Vagina (tissue), 2 donors: ENCODE results near the gene KLHDC8A.

Source experiments
- POLR2AphosphoS5 ChIP-seq, 2 donors: sonication (generic); formaldehyde crosslinking; IDR thresholded peaks; one replicate each; pipeline ENCODE4 v1.9.0; 2017; ENCODE audit warnings: antibody characterized with exemption in 2 of 2, mild to moderate bottlenecking in 2 of 2, low read depth in 1 of 2; ENCODE audit not compliant: insufficient read depth in 1 of 2
- TF ChIP-seq, protein P1 (sequence below), 3 experiments: fragments of 450-650 bp in 2 of 3; fragments of 200-600 bp in 1 of 3; sonication (generic) in 1 of 3; IDR thresholded peaks; one replicate each; pipeline ENCODE4 v1.5.1; 2017 to 2019; ENCODE audit warnings: antibody characterized with exemption in 3 of 3, mild to moderate bottlenecking in 2 of 3, moderate library complexity in 2 of 3

DNA sequence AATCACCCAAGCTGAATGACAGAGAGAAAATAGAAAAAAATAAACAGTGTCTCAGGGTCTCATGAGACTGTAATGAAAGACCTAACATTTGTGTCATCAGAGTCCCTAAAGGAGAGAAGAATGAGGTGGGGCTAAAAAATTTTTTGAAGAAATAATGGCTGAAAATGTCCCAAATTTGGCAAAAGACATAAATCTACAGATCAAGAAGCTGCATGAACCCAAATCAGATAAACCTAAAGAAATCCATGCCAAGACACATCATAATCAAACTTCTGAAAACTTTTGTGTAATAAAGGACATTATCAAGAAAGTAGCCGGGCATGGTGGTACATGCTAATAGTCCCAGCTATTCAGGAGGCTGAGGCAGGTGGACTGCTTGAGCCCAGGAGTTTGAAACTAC is 35.9 kb upstream of the KLHDC8A start:
- TF ChIP-seq POLR2AphosphoS5 (IDR thresholded peaks at IDR 0.05; ENCODE audit: insufficient read depth in 1 of 2, low read depth in 1 of 2), result no peak
- TF ChIP-seq, protein P1, sequence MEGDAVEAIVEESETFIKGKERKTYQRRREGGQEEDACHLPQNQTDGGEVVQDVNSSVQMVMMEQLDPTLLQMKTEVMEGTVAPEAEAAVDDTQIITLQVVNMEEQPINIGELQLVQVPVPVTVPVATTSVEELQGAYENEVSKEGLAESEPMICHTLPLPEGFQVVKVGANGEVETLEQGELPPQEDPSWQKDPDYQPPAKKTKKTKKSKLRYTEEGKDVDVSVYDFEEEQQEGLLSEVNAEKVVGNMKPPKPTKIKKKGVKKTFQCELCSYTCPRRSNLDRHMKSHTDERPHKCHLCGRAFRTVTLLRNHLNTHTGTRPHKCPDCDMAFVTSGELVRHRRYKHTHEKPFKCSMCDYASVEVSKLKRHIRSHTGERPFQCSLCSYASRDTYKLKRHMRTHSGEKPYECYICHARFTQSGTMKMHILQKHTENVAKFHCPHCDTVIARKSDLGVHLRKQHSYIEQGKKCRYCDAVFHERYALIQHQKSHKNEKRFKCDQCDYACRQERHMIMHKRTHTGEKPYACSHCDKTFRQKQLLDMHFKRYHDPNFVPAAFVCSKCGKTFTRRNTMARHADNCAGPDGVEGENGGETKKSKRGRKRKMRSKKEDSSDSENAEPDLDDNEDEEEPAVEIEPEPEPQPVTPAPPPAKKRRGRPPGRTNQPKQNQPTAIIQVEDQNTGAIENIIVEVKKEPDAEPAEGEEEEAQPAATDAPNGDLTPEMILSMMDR (IDR thresholded peaks at IDR 0.05), result no peak
